Left lung (tissue), 10 donors: Measurements from ENCODE around the gene CYTH2. TPM values are rescaled to one million over a fixed set of nuclear protein-coding genes. Genes with fewer than 3 reads are reported as not detected.

Experiments
- ATAC-seq: fragments of 200-7000 bp; cut with Tn5 transposase; one replicate; pipeline ENCODE4 v1.9.1; 2020; ENCODE audit warnings: moderate library complexity
- DNase-seq, 4 donors: peaks; one replicate each; pipeline ENCODE4 v3.0.0-alpha.2; 2013 to 2020
- H3K27ac ChIP-seq, 2 donors: fragments of 200-600 bp; sonication (generic) in 1 of 2; one replicate each; pipeline versions ENCODE4 v1.5.0 to v1.8.0; 2020 to 2021
- H3K27me3 ChIP-seq, 2 donors: fragments of 200-600 bp; sonication (generic) in 1 of 2; one replicate each; pipeline versions ENCODE4 v1.5.0 to v1.8.0; 2020 to 2021
- H3K36me3 ChIP-seq, 2 donors: fragments of 200-600 bp; sonication (generic) in 1 of 2; one replicate each; pipeline versions ENCODE4 v1.5.0 to v1.8.0; 2020 to 2021
- H3K4me1 ChIP-seq, 2 donors: fragments of 200-600 bp; one replicate each; pipeline ENCODE4 v1.8.0; 2021
- H3K4me3 ChIP-seq, 2 donors: fragments of 200-600 bp; sonication (generic) in 1 of 2; one replicate each; pipeline versions ENCODE4 v1.5.0 to v1.8.0; 2020 to 2021; ENCODE audit warnings: mild to moderate bottlenecking in 1 of 2
- H3K9me3 ChIP-seq, 2 donors: fragments of 200-600 bp; sonication (generic) in 1 of 2; one replicate each; pipeline versions ENCODE4 v1.5.0 to v1.8.0; 2020 to 2021
- CTCF ChIP-seq, 2 donors: fragments of 200-600 bp; sonication (generic) in 1 of 2; IDR thresholded peaks; one replicate each; pipeline versions ENCODE4 v1.5.0 to v1.8.0; 2021; ENCODE audit warnings: antibody characterized with exemption in 2 of 2
- intact Hi-C, 2 donors: fragments of 100-400 bp; cut with DNase I; formaldehyde crosslinking; loops; one replicate each; pipeline versions ENCODE4 v1.11.2 to v1.14.2; 2022
- polyA plus RNA-seq, 6 donors: library from polyadenylated mRNA; unstranded; fragments of 120-200 nt; gene quantifications; one replicate each; pipeline ENCODE4 v1.2.1, GENCODE V29; 2013; ENCODE audit not compliant: insufficient read length in 6 of 6
- total RNA-seq, 2 donors: library from RNA; stranded (reverse); fragmentation: NEBNext Ultra II Directional; extraction: Animal tissue kit (Norgen Biotek cat#: 25700); gene quantifications; one replicate each; pipeline ENCODE4 v1.2.1, GENCODE V29; 2021
- donor health status: DM: no; HTN: yes; CAD: no.
- donor health status: DM: no; HTN: no; CAD: no.

Gene CYTH2
- total and polyA plus RNA-seq, 8 donors = 49.8 to 108 (median 88.7) TPM

GRCh38 chr19:48450863-48451262 is 18.3 kb upstream of the CYTH2 start:
- Histone ChIP-seq H3K4me3 (no peak overlapping the region), H3K4me1 (peaks cover 4 to 19% of the 10 kb centered on the region in 2 donors), H3K9me3 (no peaks in the 10 kb centered on the region), H3K27me3 (no peaks in the 10 kb centered on the region), H3K36me3 (peaks cover 0 to 87% of the 10 kb centered on the region in 2 donors), H3K27ac (no peak overlapping the region)
- ATAC-seq (no peak), DNase-seq (no peak)
- no peak for TF ChIP-seq CTCF (IDR thresholded peaks at IDR 0.05)
- intact Hi-C loops = no loop called here

- Histone ChIP-seq H3K27me3 (no peaks in the 10 kb centered on the region), H3K4me3 (no peak overlapping the region), H3K4me1 (peaks cover under 1 to 15% of the 10 kb centered on the region in 2 donors), H3K27ac (no peak overlapping the region), H3K9me3 (no peaks in the 10 kb centered on the region), H3K36me3 (peaks cover 0 to 93% of the 10 kb centered on the region in 2 donors)
- ATAC-seq = no peak
- no peak for TF ChIP-seq CTCF (IDR thresholded peaks at IDR 0.05)
- intact Hi-C loops = no loop called here
- no peak for DNase-seq
Measured at GRCh38 chr19:48451624-48452023, 17.5 kb upstream of the CYTH2 start.

- TF ChIP-seq CTCF (IDR thresholded peaks at IDR 0.05) = no peak
Measured at GRCh38 chr19:48452289-48453190, 16.6 kb upstream of the CYTH2 start.

GRCh38 chr19:48454150-48454730 is 14.9 kb upstream of the CYTH2 start:
- no peaks in the 10 kb centered on the region for H3K27me3 ChIP-seq
- H3K27ac ChIP-seq = no peak overlapping the region
- intact Hi-C loops = no loop called here
- no peak for TF ChIP-seq CTCF (IDR thresholded peaks at IDR 0.05)
- ATAC-seq (no peak), DNase-seq (peak in 1 of 4 donors; percentile 74)
- no peaks in the 10 kb centered on the region for H3K4me1 ChIP-seq
- no peak overlapping the region for H3K4me3 ChIP-seq
- no peaks in the 10 kb centered on the region for H3K9me3 ChIP-seq
- H3K36me3 ChIP-seq = peaks cover 0 to 85% of the 10 kb centered on the region in 2 donors

More at GRCh38 chr19:48452289-48453190, 16.6 kb upstream of the CYTH2 start:
- Histone ChIP-seq H3K4me1 (peaks cover 0 to 5% of the 10 kb centered on the region in 2 donors), H3K36me3 (peaks cover 0 to 96% of the 10 kb centered on the region in 2 donors), H3K27me3 (no peaks in the 10 kb centered on the region), H3K27ac (no peak overlapping the region), H3K4me3 (no peak overlapping the region), H3K9me3 (no peaks in the 10 kb centered on the region)
- intact Hi-C loops = no loop called here
- DNase-seq (no peak), ATAC-seq (no peak)
